GM19438 (cell line): Measurements from ENCODE around the gene WIPF1.
A peak's percentile ranks its signal among the peaks of the same experiment; 100 is the strongest.

Source experiments
- ATAC-seq: cut with Tn5 transposase; IDR thresholded peaks from one replicate; pipeline ENCODE4 v1.9.1; 2021; ENCODE audit warnings: low read depth; ENCODE audit not compliant: unreplicated experiment

The WIPF1 gene

DNA sequence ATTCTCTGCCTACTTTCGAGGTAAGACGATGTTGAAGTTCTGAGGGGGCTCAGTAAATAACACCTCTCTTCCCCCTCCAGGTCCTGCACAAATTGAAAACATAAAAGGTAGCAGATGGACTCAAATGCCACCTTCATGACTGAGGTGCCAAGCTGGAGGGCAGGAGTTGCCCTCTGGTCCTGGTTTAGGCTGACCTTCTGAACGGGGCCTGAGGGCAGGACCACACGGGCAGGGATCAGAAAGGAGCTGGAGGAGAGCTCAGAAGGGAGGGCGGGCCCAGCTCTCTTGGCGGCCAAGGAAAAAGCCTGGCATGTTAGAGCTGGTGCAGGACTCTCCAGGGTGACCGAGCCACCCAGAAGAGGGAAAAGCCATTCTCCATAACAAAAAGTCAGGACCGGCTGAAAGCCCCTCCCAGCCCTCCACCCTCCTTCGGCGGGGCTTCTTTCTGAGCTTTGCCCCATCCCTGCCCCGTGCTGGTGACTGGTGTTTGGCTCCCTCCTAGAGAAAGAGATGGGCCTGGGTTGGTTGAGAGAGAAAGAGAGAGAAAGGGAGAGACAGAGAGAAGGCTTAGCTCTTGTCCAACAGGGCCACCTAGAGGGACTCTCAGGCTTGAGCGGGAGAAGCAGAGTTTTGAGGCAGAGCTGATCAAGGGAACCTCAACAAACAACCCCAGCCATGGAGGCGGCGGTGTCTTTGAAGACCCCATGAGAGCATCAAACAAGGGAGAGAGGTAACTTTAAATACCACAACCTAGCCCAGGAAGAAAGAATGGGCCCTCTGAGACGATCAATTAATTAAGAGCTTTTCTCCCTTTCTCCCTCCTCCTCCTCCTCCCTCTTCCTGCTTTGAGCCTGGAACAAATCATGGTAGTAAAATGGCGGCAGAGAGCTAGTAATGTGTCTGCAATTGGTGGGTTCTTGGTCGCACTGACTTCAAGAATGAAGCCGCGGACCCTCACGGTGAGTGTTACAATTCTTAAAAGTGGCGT lies 50.8 kb downstream of the WIPF1 start:
- peak; percentile 68 for ATAC-seq

DNA sequence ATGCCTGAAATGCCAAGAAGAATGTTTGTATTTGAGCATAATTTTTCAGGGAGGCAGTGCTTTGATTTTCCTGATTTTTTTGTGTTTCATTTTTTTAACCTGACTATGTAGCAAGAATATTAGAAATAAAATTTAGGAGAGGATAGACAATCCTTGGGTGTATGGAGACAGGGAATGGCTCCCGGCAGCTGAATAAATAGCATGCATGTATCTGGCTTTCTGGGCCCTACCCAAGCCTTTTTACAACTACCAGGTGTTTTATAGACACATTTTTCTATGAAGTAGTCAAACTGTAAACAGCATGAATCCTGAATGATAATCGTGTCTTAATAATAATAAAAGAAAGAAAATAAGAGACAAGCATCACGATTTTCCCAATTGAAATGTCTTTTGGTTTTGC lies 52.4 kb downstream of the WIPF1 start:
- no peak for ATAC-seq

DNA sequence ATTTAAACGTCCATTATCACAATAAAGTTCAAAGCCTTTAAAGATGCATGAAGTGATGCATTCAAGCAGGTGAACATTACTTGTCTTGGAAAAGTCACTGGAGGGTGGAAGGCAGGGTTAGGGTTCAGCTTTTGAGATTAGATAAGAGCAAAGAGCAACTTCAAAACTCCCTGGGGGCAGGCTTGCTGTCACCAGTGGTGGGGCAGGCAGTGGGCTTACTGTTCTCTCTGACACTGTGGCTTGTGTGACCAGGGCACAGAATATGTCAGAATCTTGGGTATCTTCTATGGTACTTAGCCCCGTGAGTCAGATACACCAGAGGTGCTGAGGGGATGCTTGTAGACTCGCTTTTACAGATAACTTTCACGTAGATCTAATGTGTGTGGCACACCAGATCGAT lies 52.8 kb downstream of the WIPF1 start:
- ATAC-seq: no peak

DNA sequence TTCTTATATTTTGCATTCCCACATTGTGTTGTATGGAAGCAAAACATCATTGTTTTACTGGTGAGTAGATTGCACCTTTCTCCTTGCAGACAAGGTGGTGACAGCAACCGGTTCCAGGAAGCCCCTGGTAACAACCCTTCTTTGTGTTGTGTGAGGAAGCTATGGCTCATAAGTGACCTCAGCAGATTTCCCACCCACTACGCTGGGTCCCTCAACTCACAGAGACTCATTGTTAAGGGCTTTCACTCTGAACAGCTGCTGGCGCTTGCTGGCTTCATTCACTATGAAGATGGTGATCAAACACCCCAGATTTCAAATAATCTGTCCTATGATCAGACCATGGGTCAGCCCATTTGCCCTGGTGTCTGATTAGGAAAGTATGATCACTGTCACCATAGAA lies 53.4 kb downstream of the WIPF1 start:
- ATAC-seq: no peak

DNA sequence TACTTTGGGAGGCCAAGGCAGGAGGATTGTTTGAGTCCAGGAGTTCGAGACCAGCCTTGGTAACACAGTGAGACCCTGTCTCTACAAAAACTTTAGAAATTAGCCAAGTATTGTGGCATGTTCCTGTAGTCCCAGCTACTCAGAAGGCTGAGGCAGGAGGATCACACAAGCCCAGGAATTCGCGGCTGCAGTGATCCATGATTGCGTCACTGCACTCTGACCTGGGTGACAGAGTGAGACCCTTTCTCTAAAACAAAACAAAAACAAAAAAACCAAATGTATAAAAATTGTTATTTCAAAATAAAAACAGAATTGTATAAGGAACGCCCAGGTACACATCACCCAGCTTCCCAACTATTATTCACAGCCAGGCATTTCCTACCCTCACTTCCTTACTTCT lies 56.7 kb downstream of the WIPF1 start:
- ATAC-seq: no peak

DNA sequence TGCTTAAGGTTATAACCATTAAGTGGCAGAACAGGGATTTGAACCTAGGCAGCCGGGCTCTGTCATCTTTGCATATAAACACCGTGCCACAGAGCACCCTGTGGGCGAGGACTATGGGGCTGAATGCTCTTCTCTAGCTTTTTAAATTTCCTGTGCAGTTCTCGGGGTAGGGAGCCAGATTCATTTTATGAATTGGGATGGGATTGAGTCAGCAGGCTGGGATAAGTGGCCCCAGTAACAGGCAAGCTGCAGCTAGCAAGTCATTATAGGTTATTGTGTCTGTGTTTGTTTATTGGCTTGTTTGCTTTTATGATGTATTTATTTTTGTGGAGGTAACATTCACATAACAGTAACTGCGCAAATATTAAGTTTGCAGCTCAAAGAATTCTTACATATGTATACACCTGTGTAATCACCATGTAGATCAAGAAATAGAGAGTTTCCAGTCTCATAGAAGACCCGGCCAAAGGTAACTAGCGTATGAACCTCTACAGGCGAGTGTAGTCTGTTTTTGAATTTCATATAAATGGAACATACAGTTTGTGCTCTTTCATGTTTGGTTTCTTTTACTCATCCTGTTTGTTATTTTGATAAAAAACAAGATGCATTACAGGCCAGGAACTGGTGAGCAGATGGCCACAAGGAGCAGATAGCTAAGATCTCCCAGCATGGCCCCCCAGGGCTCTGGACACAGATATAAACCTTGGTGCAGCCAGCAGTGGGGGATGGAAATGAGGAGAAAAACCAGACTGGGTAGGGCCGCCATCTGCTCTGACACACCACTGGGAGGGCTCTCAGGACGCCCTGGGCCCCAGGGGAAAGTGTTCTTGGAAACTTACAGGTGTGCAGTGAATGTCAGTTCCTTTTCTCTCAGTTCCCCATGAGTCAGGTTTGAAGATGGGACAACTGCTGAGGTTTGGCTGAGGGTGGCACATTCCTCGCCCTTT lies 61.6 kb downstream of the WIPF1 start:
- no peak for ATAC-seq

DNA sequence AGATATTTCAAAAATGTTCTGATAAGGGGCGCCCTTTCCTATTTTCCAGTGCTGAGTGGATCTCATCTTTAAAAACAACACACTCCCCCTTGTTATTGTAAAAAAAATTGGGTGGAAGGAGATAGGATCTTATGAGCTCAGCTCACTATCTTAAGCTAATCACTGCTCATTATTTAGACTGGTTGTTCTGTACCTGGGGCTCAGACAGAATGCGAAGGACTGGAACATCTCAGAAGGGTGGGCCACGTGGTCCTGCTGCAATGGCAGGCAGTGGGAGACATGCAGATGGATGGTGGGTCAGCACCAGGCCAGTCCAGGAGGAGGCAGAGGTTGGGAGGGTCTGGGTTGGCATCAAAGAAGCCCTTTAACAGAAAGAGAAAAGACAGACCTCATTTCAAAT lies 62.5 kb downstream of the WIPF1 start:
- no peak for ATAC-seq

DNA sequence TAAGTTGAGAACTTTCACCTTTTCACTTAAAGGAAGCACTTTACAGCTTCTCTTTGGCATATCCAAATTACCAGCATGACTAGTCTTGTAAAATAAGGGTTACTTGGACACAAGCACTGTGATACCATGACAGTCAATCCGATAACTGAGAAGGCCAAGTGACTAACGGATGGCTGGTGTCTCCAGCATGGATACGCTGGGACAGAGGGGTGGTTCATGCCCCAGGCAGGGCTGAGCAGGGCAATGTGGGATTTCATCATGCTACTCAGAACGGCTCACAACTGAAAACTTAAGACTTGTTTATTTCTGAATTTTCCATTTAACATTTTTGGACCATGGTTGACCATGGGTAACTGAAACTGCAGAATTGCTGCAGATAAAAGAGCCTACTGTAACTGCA lies 67.7 kb downstream of the WIPF1 start:
- ATAC-seq: no peak

DNA sequence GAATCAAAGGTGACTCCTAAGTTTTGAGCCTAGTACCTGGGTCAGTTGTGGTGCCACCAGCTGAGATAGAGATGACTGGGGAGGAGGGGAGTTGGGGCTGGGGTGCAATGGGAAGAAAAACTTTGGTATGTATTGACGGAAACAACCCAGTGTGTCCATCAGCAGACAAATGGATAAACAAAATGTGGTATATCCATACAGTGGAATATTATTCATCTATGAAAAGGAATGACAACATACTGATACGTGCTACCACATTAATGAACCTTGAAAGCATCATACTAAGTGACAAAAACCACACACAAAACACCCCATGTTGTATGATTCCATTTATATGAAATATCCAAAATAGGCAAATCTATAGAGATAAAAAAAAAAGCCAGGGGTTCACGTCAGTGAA lies 69.6 kb downstream of the WIPF1 start:
- ATAC-seq: no peak

DNA sequence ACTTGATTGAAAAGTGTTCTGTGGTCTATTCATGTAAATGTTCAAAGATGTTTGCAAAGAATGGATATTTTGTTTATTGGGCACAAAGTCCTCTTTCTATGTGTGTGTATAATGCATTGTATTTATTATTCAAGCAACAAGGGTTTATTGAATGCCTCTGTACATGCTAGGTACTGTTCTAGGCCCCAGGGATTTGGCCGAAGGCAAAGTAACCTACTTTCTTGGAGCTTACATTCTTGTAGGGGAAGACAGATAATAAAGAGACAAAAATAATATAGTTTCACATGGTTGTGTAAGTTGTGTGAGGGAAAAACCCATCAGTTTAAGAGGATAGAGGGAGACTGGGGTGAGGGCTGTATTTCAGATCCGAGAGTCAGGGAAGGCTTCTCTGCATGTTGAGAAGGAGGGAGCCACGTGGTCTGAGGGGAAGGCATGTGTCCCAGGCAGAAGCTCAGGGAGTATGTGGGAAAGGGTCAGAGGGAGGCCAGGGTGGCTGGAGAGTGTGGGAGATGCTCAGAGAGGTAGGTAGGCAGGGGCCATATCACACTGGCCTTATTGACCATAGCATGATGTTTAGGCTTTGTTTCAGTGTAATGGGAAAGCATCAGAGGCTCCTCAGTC lies 70.4 kb downstream of the WIPF1 start:
- no peak for ATAC-seq

DNA sequence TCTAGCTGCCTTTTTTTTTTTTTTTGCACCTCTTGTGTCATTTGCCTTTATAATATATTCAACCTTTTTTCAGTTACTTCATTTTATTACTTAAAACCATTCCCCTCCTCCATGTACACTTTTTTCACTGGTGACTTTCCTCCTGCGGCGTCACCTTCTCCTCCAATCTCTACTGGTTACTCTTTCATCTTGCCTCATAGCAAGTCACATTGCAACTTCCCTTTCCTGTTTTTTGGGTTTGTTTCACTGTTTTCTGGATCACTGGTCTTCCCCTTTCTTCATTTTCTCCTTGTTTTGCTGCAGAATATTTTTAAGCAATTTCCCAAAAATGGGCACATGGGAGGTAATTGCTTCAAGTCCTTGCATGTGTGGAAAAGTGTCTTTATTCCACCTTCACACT lies 73.1 kb downstream of the WIPF1 start:
- ATAC-seq: no peak

DNA sequence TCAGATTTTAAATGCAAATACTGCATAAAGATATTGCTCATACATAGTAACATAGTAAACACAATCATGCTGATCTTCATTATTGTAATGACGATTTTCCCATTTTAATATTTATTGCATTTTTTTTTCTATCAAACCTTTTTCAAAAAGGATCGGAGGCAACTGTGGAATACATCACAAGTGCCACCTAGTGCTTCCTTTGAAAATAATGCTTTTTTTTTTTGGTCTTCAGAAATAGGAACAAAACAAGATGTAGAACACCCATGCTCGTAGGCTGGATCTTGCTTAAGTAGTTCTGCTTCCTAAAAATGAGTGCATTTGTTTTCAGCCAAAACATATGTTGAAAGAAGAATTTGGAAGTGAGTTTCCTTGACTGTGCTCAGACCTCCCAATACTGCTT lies 75.1 kb downstream of the WIPF1 start:
- no peak for ATAC-seq

DNA sequence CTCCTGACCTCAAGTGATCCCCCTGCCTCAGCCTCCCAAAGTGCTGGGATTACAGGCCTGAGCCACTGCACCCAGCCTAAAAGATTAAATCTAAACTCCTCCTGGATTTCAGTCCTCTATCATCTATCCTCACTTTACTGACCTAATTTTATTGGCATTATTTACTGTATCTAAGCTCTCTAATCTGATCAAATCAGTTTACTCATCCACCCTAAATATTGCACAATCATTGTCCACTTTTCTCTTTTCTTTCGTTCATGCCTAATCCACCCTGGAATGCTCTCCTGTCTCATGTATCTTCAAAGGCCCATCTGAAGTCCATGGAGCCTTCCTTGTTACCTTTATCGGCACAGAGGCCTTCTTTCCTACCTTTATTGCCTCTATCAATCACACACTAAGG lies 79.2 kb downstream of the WIPF1 start:
- ATAC-seq: no peak

DNA sequence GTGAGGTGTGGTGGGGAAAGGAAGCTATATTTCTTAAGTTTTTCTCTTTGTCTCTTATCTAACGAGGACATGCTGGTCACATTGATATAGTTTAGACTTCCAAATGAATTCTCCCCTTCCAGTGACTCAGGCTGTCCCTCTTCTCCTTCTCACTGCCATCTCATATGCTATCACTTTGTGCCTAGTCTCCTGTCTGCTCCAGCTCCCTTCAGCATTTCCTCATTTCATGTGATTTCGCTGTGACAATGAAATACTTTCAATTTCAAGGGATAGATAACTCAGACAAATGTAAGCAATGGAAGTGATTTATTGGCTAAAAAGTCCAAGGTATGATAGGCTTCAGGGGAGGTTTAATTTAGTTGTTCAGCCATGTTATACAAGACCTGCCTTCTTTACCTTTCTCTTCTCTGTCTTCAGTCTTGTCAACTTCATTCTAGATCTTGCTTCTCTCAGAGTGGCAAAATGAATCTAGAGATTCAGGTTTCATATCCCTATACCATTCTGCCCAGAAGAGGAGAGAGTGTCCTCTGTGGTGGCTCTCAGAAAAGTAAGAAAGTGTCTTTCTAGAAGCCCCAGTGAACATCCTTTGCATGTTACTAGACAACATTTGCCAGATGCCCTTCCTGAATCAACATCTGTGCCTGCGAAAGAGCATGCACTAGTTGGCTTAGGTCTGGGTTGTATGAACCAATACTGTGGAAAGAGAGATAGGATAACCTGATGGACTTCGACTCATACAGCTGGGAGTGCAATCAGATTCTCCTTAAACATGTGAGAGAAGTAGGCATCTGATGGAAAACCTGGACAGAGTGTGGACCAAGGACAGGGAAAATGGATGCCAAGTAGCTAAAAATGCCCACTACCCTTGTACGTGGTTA lies 80.9 kb downstream of the WIPF1 start:
- no peak for ATAC-seq

DNA sequence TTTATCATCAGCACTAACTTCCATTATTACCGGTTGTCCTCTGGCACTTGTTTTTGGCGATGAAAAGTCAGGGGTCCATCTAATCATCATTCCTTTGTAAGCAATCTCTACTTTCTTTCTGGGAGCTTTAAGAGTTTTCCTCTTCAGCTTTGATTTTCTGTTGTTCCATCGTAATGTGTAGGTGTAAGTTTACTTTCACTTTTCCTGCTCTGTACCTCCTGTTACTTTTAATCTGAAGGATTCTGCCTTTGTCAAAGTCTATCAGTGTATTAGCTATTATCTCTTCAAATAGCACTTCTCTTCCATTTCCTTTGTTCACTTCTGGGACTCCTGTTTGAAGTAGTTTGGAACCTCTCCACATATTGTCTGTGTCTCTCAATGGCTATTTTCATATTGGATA lies 85.3 kb downstream of the WIPF1 start:
- ATAC-seq: no peak

DNA sequence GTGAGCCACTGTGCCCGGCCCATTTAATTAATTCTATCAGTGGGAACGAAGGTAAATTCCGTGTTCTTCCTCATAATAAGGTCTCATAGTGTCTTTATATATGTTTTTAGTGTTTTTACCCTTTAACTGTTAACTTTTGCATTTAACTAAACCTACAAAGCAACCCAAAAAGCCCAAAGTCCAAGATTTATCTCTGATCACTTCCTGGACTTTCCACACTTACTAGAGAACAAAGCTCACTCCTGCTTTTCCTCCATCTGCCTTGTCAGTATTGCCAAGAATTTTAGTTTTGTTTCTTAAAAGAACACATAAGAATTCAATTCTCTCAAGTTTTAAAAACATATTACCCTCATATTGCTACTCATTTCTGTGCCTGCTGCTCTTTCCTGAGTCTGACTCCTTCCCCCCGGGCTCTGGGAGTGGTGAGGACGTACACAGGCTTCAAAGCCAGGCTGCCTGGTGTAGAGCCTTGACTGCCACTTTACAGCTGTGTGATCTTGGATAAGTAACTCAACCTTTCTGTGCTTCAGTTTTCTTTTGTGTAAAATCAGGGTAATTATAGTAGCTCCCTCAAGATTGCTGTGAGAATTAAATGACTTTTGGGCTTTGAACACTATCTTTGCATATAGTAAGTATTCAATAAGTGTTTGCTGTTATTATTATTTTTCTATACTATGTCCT lies 85.9 kb downstream of the WIPF1 start:
- no peak for ATAC-seq

DNA sequence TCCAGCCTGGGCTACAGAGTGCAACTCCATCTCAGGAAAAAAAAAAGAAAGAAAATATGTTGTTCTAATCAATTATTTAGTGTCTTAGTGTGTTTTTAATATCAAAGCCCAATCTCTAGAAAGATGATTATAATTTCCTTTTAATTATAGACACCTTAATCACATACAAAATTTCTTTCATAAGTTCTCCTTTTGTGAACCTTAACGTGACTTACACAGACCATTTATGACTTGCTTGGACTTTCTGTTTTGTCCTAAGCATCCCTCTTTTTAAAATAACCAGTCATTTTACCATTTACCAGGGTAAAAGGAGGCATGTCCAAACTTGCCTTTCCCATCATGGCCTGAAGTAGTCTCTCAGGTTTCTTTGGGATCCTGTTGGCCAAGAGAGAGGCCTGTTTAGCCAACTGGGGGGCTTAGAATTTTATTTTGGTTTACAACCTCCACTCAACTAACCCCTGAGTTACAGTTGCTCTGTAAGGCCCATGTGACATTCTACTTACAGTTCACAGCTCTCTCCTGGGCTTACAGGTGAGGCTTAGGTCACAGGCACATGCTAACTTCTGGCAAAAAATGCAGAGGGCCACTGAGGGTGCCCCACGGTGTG lies 86.9 kb downstream of the WIPF1 start:
- no peak for ATAC-seq
